Activated T-cell treated with anti-CD3 and anti-CD28 coated beads for 4 hours (primary cell): Measurements from ENCODE around the gene CEP192.
"Not testable (repeated sequence)": the region's sequence is repeated elsewhere in the genome, so short reads cannot be mapped to it uniquely, and the experiment has no call there.

Experiments
- DNase-seq: peaks from one replicate; pipeline ENCODE4 v3.0.0-alpha.2; 2020

CEP192 gene

DNA sequence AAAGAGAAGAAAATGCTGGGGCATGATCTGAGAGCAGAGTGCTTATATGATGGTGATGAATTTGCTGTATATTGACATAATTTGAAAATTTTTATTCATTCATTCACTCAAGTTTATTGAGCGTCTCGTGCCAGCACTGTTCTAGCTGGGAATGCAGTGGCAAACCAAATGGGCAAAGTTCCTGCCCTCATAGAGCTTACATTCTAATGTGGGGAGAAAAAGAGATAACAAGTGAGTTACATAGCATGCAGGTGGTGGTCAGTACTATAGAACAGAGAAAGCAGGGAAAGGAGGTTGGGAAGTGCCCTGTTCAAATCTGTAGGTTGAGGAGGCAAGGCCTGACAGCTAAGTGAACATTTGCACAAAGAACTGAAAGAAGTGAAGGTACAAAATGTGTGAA lies 4.3 kb downstream of the CEP192 start:
- DNase-seq, result no peak

DNA sequence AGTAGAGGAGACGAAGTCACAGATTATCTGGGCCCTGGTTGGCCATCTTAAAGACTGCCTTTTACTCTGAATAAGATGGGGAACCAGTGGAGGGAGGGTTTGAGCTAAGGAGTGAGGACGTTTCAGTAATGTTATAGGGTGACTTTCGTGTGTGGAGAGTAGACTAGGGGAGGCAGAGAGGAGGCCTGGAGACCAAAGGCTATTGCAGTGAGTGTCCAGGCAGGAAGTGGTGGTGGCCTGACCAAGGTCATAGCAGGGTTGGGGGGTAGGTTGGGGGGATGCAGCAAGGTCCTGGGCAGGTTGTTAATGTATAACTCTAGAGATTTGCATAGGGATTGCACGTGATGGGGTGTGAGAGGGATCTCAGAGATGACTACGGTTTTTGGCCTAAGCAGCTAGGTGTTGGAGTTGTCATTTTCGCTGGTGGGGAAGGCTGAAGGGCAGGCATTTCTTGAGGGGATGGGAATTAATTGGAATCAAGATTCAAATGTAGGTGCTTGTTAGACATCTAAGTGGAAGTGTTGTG lies 4.9 kb downstream of the CEP192 start:
- DNase-seq, result no peak

DNA sequence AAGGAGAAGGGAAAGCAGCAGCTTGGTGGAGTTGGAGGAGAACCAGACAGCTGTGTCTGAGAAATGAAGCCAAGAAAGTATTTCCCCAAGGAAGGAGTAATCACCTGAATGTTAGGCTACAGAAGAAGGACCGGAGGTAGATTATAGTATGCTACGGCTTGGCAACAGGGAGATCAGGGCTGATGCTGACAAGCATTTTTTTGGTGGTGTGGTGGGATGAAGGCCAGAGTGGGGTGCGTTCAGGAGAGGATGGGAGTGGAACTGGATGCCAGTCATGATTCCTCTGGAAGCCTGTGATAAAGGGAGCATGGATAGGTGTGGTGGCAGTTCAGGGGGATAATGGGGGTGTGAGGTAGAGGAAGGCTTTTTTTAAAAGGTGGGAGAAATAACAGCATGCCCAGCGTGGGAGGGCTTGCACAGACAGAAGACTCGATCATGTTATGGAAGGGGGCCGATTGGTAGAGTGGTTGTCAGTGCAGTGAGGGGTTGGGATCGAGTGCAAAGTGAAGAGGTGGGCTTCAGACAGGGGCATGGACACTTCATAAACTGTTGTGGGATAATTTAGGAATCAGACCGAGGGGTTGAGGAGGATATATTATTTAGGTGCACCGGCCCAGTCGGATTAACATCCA lies 5.6 kb downstream of the CEP192 start:
- no peak for DNase-seq

DNA sequence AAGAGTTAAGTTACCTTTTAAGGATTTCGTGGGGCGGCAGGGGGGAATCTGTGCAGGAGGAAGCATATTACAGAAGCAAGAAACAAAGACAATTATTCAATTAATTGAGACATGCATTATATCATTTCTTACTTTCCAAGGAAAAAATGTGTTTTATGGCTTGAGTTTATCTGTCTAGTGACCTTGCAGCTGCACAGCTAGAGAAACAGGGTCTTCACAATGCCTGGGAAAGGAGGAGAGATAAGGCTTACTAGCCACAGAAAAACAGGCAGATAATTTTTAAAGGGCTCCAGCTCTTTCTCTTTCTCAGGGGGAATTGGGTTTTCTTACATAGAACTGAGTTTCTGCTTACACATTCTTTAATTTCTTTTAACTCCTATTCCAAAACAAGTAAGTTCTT lies 6.2 kb downstream of the CEP192 start:
- DNase-seq, result not testable (repeated sequence)

DNA sequence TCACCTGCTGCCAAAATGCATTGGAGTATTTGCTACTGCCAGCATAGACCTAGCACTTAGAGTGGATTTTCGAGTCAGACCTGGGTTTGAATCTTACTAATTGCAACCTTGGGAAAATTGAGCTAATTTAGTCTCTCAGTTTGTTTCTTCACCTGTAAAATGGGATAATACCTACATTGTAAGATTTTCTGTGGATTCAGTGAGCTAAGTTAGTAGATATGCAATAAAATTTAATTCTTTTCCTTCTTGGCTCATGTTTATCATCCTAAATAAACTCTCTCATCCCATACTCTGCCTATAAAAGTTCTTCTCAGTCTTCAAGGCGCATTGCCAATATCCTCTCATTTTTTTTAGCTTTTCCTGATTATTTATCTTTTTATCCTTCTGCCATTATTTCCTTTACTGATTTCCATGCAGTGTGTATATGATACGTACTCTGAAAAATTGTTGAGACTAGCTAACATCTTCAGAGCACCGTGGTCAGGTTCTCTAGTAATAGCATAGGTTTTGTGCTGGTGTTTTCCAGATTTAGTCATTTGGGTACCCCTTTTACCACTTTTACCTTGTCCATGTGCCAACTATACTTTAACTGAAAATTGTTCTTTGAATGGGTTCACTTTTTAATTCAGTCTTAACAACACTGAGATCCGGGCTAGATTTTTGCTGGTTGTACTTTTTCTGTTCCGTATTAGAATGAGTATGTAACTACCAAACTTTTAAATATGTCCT lies 7.3 kb downstream of the CEP192 start:
- DNase-seq, result no peak

DNA sequence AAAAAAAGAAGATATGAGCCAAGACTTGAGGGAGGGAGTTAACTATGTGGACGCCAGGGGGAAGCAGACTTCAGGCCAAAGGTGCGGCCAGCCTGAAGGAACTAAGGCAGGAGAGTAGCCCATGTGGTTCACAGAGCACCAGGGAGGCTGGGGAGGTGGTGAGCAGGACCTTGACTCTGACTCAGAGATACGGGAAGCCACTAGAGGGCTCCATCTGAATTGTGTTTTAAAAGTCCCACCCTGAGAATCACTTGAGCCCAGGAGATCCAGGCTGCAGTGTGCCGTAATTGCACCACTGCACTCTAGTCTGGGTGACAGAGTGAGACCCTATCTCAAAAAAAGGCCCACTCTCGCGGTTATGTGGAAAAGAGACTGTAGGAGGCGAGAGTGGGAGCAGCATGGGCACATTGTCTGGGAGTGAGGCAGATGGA lies 12.3 kb downstream of the CEP192 start:
- DNase-seq, result no peak

DNA sequence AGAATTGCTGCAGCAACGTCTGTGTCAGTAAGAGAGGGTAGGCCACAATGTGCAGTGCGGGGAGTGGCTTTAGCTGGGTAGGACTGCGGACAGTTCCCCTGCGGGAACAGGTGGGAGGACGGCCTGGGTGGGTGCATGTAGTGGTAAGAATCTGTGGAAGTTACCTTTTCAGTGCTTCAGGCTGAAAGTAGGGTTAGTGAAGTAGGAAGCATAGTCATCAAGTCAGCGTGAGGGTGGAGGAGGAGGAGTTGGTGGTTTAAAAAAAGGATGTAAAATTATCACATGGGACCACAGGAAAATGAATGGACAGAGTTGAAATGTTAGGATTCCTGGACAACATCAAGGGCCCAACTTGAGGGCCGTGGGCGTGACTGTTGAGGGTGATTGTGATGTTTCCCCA lies 13.2 kb downstream of the CEP192 start:
- DNase-seq, result no peak

DNA sequence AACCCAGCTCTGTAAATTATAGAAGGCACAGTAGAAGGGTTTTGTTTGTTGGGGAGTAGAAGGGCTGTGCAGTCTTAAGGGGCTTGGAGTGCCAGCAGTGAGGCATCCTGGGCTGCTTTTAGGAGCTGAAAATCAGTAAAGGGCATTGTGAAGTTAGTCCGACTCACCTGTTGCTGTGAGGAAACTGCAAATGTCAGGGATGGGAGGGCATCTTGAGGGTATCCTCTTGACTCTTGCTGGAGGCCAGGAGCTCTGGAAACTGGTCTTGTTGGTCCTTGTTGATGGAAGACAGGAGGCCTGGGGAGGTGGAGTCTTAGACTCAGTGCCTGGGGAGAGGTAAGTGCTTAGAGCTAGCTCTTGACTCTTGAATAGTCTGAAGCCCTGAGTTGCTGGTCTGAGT lies 14.1 kb downstream of the CEP192 start:
- DNase-seq, result no peak

DNA sequence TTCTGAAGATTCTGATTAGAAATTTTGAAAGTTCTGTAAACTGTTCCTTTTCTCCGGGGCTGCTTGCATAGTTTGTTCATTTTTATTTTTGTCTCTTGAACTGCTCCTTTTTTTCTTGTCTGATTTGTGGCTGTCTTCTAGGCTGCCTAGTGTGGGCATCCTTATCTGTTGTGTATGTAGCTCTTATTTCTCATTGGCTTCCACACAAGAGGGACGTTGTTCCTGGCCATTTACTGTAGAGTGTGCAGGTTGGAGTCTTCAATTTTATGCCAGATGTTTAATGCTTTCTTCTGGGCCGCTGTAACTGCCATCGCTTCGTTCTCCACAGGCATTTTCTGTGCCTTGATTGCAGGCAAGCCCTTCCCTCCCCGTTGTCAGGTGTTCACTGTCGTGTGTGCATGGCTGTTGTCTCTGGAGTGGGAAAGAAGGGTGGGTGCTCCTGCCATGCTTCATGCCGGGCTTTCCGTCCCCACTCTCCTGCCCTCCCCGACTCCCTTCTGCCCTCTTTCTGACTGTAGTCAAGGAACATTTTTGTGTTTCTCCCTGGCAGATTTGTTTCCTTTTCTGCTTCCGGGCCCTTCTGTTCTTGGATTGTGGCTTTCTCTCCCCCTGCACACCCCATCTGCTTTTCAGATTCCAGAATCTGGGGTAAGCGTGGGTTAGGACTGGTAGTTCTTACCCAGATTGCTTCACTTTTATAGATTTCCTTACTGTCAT lies 15.5 kb downstream of the CEP192 start:
- no peak for DNase-seq

DNA sequence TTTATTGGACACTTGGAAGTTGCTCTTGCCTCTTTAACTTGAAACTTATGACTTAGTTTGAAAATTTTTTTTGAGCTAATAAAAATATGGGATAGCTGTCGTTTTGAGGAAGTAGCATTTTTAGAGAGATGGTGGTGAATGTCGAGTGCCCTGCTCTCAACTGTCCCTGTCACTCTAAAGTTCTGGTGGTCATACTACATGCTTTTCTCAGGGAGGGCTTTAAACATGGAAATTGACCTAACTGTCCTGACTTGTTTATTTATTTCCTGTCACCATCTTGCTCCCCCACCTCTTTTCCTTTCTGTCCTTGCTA lies 16.0 kb downstream of the CEP192 start:
- DNase-seq, result no peak

DNA sequence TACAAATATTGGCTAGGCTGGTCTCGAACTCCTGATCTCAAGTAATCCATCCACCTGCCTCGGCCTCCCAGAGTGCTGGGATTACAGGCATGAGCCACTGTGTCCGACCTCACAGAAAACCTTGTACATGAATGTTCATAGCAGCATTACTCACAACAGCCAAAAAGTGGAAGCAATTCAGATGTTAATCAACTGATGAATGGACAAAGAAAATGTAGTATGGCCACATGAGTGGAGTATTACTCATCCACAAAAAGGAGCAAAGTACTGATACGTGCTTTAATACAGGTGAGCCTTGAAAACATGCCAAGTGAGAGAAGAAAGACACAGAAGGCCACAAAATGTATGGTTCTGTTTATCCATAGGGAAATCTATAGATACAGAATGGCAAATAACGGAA lies 20.6 kb downstream of the CEP192 start:
- no peak for DNase-seq

DNA sequence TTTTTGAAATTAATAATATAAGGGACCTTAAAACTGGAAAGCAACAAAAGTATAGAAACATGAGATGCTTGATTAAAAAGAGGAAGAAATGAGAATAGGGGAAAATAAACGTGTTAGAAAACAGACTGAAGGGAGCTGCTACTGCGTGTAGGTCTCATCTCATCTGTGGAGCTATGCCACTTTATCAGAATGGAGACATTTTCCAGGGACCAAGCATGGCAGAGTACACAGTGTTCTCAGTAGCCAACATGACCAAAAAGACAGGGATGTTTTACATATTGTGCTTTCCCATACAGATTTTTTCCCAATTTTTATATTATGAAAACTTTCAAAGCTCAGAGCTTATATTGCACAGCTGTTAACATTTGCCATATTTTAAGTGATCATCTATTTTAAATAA lies 23.1 kb downstream of the CEP192 start:
- no peak for DNase-seq

DNA sequence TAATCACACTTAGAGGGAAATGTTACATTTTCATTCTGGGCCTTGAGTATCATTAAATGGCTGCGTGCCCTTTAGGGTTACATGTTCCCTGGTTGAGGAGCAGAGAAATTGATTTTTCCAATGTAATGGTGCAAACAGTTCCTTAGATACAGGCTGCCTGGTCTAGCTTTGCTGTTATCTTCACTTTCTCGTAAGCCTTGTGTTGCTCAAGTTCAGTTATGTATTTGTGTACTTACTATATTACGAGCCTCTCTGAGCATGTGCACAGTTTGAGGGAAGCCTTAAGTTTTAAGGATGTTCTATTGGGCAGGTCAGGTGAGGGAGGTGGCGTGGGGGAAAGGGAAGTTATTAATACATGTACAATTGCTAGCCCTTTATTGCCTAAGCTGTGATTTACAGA lies 23.7 kb downstream of the CEP192 start:
- DNase-seq, result no peak

DNA sequence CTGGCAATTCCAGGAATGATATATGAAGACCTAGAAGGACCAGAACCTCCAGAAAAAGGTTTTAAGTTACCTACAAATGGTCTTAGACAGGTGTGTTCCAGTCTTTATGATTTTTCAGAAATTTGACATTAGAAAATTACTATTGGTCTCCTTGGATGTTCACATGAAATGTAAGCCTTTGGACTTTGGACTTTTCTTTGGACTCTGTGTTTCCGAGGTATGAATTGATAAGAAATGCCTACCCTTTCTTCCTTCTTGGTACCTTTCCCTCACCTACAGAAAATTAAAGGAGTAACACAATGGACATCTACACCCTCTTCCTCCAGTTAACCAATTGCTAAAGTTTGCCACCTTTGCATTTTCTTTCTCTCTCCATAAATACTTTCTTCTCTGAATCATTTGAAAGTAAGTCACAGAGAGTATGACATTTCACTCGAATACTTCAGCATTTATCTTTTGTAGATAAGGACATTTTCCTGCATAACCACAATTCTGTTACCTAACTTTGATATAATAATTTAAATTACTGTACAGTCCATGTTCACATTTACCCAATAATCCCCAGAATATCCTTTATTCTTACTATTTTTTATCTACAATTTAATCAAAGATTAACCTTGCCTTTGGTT lies 26.2 kb downstream of the CEP192 start:
- DNase-seq, result no peak

DNA sequence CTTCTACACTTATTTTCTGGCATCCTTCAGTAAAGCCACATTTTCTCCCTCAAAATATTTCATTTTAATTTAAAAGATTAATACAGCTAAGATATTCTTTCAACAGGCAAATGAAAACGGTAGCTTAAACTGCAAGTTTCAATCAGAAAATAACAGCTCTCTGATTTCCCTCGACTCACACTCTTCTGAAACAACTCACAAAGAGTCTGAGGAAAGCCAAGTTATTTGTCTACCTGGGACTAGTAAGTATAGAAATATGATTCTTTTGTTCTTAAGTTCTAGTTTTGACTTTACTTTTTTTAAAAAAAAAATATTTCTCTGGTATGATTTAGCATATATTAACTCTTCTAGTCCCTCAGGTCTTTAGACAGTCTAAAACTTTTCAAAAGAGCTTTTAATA lies 27.2 kb downstream of the CEP192 start:
- no peak for DNase-seq

DNA sequence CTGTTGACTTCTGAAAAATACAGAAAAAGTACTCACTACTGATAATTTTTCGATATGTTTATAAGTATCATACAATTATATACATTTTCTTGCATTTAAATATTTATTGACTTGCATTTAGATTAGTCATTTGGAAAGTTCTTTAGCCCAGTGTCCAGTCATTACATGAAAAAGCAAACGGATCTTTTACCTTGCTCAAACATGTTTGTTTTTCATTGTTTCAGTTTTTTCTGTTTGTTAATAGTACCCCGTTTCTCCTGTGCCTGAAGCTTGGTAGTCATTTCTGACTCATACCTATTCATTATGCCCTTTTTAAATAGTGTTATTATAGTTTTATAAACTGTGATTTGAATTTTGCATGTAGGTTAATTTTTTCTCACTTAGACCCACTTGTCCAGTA lies 28.1 kb downstream of the CEP192 start:
- DNase-seq, result no peak

DNA sequence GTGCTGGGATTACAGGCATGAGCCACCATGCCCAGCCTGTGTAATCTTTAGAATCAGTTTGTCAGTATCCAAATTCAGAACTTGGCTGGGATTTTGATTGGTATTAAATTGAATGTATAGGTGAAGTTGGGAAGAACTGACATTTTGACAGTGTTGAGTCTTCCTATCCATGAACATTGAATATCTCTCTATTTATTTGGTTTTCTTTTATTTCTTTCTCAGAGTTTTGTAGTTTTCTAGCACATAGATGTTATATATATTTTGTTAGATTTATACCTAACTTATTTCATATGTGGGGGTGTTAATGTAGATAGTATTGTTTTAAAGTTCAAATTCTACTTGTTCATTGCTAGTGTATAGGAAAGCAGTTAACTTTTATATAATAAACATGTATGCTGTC lies 31.5 kb downstream of the CEP192 start:
- DNase-seq, result no peak

DNA sequence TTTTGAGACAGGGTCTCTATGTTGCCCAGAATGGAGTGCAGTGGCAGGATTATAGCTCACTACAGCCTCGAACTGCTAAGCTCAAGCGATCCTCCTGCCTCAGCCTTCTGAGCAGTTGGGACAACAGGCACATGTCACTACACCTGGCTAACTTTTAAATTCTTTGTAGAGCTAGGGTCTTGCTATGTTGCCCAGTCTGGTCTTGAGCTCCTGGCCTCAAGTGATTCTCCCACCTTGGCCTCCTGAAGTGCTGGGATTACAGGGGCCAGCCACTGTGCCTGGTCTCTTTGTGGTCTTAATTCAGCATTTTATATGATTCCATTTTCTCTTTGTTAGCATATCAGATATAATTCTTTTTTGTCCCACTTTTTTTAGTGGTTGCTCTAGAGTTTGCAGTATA lies 34.1 kb downstream of the CEP192 start:
- no peak for DNase-seq

DNA sequence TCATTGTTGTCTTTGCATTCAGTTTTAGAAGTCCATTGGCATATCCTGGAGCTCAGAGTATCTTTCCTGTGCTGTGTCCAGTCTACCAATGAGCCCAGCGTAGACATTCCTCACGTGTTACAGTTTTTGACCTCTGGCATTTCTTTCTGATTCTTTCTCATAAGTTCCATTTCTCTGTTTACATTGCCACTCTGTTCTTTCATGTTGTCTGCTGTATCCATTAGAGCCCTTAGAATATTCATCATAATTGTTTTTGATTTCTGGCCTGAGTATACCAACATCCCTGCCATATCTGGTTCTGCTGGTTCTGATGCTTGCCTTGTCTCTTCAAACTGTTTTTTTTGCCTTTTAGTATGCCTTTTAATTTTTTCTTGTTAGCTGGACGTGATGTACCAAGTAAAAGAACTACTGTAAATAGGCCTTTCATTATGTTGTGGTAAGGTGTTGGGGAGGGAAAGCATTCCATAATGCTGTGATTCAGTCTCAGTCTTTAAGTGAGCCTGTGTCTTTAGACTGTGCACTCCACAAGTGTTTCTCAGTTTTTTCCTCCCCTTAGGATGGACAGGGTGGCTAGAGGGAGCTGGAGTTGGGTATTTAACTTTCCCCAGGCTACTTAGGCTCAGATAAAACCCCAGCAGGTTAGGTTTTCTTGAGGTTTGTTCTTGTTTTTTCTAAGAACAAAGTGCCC lies 35.6 kb downstream of the CEP192 start:
- no peak for DNase-seq

DNA sequence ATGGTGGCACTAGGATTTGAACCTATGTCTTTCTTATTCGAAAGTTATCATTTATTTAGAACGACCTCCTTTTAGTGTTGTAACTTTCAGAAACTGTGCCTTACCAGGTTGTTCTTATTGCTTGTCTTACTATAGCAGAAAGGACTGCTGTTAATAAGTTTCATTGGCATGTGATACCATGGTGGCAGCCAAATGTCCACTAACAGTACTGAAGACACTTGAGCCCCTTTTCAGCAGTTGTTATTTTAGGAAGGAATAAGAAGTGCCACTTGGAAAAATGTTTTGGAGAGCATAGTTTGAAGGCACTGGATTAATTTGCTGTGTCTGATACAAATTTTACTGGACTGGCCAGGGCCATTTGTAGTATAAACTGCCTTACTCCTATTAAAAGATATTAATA lies 37.7 kb downstream of the CEP192 start:
- no peak for DNase-seq

DNA sequence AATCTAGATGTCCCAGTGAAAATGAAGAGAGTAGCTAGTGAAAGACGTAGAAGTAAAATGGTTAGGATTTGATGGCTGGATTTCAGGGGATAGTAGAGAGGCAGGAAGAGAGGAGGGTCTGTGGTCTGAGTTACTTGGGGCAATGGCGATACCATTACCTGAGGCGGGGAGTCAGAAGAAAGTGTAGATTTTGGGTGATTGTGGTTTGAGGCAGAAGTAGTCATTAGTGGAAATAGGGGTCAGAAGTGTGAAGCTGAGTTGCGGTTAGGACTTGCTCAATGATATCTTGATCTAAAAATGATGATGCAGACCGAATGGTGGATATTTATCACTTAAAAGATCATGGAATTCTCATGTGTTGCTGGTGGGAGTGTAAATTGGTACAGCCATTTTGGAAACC lies 41.0 kb downstream of the CEP192 start:
- DNase-seq, result no peak

DNA sequence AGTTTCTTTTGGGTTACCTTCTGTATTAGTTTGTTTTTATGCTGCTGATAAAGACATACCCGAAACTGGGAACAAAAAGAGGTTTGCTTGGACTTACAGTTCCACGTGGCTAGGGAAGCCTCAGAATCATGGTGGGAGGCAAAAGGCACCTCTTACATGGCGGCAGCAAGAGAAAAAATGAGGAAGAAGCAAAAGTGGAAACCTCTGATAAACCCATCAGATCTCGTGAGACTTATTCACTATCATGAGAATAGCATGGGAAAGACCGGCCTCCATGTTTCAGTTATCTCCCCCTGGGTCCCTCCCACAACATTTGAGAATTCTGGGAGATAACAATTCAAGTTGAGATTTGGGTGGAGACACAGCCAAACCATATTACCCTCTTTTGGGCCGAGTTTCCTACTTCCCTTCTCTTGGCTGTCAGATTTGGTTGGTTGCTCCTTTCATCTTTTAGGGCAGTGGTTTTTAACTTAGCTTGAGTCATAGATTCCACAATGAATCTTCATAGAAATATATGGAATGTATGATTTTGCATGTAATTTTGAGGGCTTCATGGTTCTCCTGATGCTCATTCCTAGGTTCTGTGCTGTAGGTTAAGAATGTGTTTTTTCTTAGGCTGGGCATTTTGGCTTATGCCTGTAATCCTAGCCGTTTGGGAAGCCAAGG lies 44.2 kb downstream of the CEP192 start:
- DNase-seq, result no peak
